Stimulated activated naive CD8-positive, alpha-beta T cell treated with anti-CD3 and anti-CD28 coated beads, Interleukin-15, Interleukin-2, amounts not matched to agents 100 U/mL and 50 U/mL, for 24 hours (primary cell): ENCODE measurements around the gene CAMK4.

Experiments
- ATAC-seq: fragments of 150-1000 bp; cut with Tn5 transposase; one replicate; pipeline ENCODE4 v1.10.0; 2021
- DNase-seq: peaks from one replicate; pipeline ENCODE4 v3.0.0; 2021

Gene CAMK4

GRCh38 chr5:111425205-111425604, 201.0 kb downstream of the CAMK4 start:
- ATAC-seq: no peak
- no peak for DNase-seq

GRCh38 chr5:111427762-111428161, 203.6 kb downstream of the CAMK4 start:
- ATAC-seq: no peak
- no peak for DNase-seq

GRCh38 chr5:111432883-111433536, 208.8 kb downstream of the CAMK4 start:
- no peak for ATAC-seq
- no peak for DNase-seq

GRCh38 chr5:111434800-111435199, 210.6 kb downstream of the CAMK4 start:
- DNase-seq (no peak), ATAC-seq (no peak)

GRCh38 chr5:111439473-111440075, 215.4 kb downstream of the CAMK4 start:
- no peak for DNase-seq
- no peak for ATAC-seq

GRCh38 chr5:111447099-111447498, 222.9 kb downstream of the CAMK4 start:
- no peak for ATAC-seq

GRCh38 chr5:111447822-111448221, 223.6 kb downstream of the CAMK4 start:
- DNase-seq (no peak), ATAC-seq (no peak)

More at GRCh38 chr5:111447099-111447498, 222.9 kb downstream of the CAMK4 start:
- no peak for DNase-seq

GRCh38 chr5:111453295-111453694, 229.1 kb downstream of the CAMK4 start:
- ATAC-seq (no peak), DNase-seq (no peak)

- no peak for ATAC-seq
- DNase-seq: no peak
Observed at GRCh38 chr5:111453747-111454146, 229.6 kb downstream of the CAMK4 start.

GRCh38 chr5:111454198-111454622, 230.0 kb downstream of the CAMK4 start:
- ATAC-seq: no peak
- no peak for DNase-seq

- no peak for ATAC-seq
Observed at GRCh38 chr5:111454776-111455175, 230.6 kb downstream of the CAMK4 start.

GRCh38 chr5:111461255-111461671, 237.1 kb downstream of the CAMK4 start:
- ATAC-seq: no peak
- no peak for DNase-seq

More at GRCh38 chr5:111454776-111455175, 230.6 kb downstream of the CAMK4 start:
- DNase-seq: no peak

- DNase-seq (no peak), ATAC-seq (no peak)
Observed at GRCh38 chr5:111461934-111462333, 237.8 kb downstream of the CAMK4 start.

- DNase-seq (no peak), ATAC-seq (no peak)
Observed at GRCh38 chr5:111463311-111463710, 239.1 kb downstream of the CAMK4 start.

- DNase-seq: no peak
- ATAC-seq: no peak
Observed at GRCh38 chr5:111469293-111469896, 245.2 kb downstream of the CAMK4 start.

- ATAC-seq: no peak
- DNase-seq: no peak
Observed at GRCh38 chr5:111469903-111470302, 245.7 kb downstream of the CAMK4 start.

- ATAC-seq (no peak), DNase-seq (no peak)
Observed at GRCh38 chr5:111472096-111472495, 247.9 kb downstream of the CAMK4 start.

- ATAC-seq: no peak
Observed at GRCh38 chr5:111472579-111472978, 248.4 kb downstream of the CAMK4 start.

GRCh38 chr5:111478266-111478665, 254.1 kb downstream of the CAMK4 start:
- DNase-seq: no peak
- no peak for ATAC-seq

More at GRCh38 chr5:111472579-111472978, 248.4 kb downstream of the CAMK4 start:
- DNase-seq: no peak

- DNase-seq (no peak), ATAC-seq (no peak)
Observed at GRCh38 chr5:111478898-111479297, 254.7 kb downstream of the CAMK4 start.

- no peak for ATAC-seq
- no peak for DNase-seq
Observed at GRCh38 chr5:111480346-111480745, 256.2 kb downstream of the CAMK4 start.

GRCh38 chr5:111486055-111486454, 261.9 kb downstream of the CAMK4 start:
- ATAC-seq: no peak
- no peak for DNase-seq

GRCh38 chr5:111486926-111487325, 262.7 kb downstream of the CAMK4 start:
- DNase-seq: no peak

GRCh38 chr5:111488353-111488752, 264.2 kb downstream of the CAMK4 start:
- DNase-seq (no peak), ATAC-seq (no peak)

More at GRCh38 chr5:111486926-111487325, 262.7 kb downstream of the CAMK4 start:
- no peak for ATAC-seq
